Measurements from ENCODE around the gene PABPC1L. TPM values are rescaled to one million over a fixed set of nuclear protein-coding genes. Genes with fewer than 3 reads are reported as not detected.
A peak's percentile ranks its signal among the peaks of the same experiment; 100 is the strongest.

PABPC1L gene
- total RNA-seq, 1 donor from 2014 or later, result 2.6 TPM

- DNase-seq, result peak; percentile 10
These were observed 59.5 kb downstream of the PABPC1L start for GRCh38 chr20:44969300-44969894.

DNA sequence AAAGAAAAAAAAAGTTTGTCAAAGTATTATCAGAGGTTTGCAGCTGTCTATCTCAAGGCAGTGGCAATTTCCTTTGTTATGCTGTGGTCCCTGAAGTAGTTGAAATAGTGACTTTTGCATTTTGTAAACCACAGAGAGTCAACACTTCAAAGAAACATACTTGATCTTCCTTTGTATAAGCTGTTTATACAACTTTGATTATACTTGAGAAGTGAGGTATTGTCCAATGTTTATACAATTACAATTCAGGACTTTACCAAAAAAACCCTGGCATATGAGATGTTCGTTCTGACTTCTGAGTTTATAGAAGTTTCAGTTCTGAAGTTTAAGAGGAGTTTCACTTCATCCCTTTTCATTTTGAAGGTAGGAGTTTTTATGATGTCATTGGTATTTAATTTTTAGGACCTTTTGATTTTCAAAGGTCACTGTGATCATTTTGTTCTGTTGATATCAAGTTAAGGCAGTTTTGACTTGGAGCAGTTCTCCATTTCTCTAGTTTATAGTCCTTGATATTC lies 60.4 kb downstream of the PABPC1L start:
- DNase-seq, result peak; percentile 32

DNA sequence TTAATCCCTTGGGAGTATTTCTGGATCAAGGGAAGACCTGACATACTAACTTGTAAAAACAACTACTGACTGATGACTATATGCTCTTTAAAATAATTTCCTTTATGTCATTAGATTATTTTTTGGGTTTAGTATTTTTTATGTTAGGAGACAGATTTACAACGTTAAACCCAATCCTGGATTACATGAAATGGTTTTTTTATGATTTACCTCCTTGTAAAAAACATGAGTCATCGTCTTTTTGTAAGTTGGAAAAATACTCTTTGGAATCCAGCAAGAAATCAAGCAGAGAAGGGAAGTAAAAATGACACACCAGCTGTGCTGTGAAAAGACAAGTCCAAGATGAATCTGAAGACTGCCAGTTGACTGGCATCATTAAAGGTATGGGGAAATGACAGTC lies 63.2 kb downstream of the PABPC1L start:
- peak; percentile 60 for DNase-seq

GRCh38 chr20:44976698-44977097 lies 66.8 kb downstream of the PABPC1L start:
- DNase-seq, result no peak

DNA sequence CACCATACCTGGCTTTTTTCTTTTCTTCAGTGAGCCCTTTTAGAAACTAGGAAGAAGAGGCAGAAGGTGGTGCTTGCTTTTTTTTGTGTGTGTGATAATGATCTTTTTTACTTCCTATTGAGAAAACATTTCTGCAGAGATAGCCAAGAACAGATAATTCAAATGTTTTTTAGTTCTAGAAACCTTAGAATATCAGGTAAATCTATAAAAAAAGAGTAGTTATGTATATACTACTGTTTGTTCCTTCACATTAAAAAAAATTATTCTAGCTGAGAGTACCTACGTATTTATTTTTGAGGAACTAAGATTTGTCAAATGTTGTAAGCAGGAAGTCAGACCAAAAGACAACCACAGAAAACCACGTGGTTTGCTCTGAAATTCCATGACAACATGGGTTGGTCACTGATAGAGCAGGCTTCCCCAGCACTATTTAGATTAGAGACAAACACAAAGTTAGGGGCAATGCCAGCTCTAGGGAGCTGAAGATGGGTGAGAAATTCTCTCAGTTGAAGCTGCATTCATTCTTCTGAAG lies 69.3 kb downstream of the PABPC1L start:
- DNase-seq, result peak; percentile 28

- DNase-seq, result no peak
These were observed 72.0 kb downstream of the PABPC1L start for GRCh38 chr20:44981736-44982406.

DNA sequence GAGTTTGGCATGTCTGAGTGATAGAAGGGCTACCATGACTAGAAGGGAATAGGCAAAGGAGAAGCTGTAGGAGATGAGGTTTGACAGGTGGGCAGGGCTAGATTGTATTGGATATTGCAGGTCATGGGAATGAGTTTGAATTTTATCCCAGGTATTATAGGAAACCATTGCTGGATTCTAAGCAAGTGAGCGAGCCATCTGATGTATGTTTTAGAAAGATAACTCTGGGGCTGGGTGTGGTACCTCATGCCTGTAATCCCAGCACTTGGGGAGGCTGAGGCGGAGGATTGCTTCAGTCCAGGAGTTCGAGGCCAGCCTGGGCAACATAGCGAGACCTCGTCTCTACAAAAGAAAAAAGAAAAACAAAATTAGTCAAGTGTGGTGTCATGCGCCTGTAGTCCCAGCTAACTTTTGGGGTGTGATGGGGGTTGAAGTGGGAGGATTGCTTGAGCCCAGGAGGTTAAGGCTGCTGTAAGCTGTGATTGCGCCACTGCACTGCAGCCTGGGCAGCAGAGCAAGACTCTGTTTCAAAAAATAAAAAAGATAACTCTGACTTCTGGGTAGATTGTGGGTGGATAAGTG lies 73.3 kb downstream of the PABPC1L start:
- DNase-seq, result no peak

DNA sequence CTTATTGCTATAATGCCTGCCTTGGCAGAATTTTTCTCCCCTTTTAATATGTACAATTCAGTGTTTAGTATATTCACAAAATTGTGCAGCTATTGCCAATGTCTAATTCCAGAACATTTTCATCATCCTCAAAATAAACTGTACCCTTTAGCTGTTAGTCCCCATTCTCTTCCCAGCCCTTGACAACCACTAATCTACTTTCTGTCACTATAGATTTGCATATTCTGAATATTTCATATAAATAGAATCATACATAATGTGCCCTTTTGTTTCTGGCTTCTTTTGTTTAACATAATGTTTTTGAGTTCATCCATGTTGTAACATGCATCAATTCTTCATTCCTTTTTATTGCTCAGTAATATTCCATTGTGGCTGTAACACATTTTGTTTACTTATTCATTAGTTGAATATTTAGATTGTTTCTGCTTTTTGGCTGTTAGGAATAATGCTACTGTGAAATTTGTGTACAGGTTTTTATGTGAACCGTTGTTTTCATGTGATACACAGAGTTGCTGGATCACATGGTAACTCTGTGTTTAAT lies 78.8 kb downstream of the PABPC1L start:
- DNase-seq, result no peak

Other genes starting within 250 kb of the PABPC1L start
- gene CCN5, start 194.7 kb upstream of the PABPC1L start, total RNA-seq, result not detected in 2 replicates
- gene KCNK15, start 164.2 kb upstream of the PABPC1L start, total RNA-seq, result 0.05 and 0.17 TPM in 2 replicates
- not detected in 2 replicates for gene RIMS4, start 99.5 kb upstream of the PABPC1L start, total RNA-seq
- 137 and 188 TPM in 2 replicates for gene YWHAB, start 24.4 kb upstream of the PABPC1L start, total RNA-seq
- gene TOMM34, start 50.3 kb downstream of the PABPC1L start, total RNA-seq, result 16.8 and 22.2 TPM in 2 replicates
- 24.4 and 26.2 TPM in 2 replicates for gene STK4, start 56.5 kb downstream of the PABPC1L start, total RNA-seq
- gene KCNS1, start 191.1 kb downstream of the PABPC1L start, total RNA-seq, result 0.33 and 0.68 TPM in 2 replicates
- not detected in 2 replicates for gene WFDC5, start 205.1 kb downstream of the PABPC1L start, total RNA-seq
- not detected in 2 replicates for gene WFDC12, start 214.4 kb downstream of the PABPC1L start, total RNA-seq

Measured in dermis blood vessel endothelial cell (primary cell).